Upper lobe of right lung (tissue), 1 donor: ENCODE data around the gene ZBBX. TPM values are rescaled to one million over a fixed set of nuclear protein-coding genes. Genes with fewer than 3 reads are reported as not detected.

Experiments used
- ATAC-seq: fragments of 200-7000 bp; cut with Tn5 transposase; one replicate; pipeline ENCODE4 v1.9.1; 2020; ENCODE audit warnings: mild to moderate bottlenecking, moderate library complexity
- DNase-seq: peaks from one replicate; pipeline ENCODE4 v3.0.0-alpha.2; 2020
- H3K27ac ChIP-seq: fragments of 200-600 bp; one replicate; pipeline ENCODE4 v1.8.0; 2022
- H3K27me3 ChIP-seq: fragments of 200-600 bp; one replicate; pipeline ENCODE4 v1.8.0; 2022; ENCODE audit warnings: mild to moderate bottlenecking
- H3K36me3 ChIP-seq: fragments of 200-600 bp; one replicate; pipeline ENCODE4 v1.8.0; 2022
- H3K4me1 ChIP-seq: fragments of 200-600 bp; one replicate; pipeline ENCODE4 v1.8.0; 2022
- H3K4me3 ChIP-seq: fragments of 200-600 bp; one replicate; pipeline ENCODE4 v1.8.0; 2022; ENCODE audit warnings: mild to moderate bottlenecking
- H3K9me3 ChIP-seq: fragments of 200-600 bp; one replicate; pipeline ENCODE4 v1.8.0; 2022
- intact Hi-C: fragments of 100-400 bp; cut with DNase I; formaldehyde crosslinking; loops from one replicate; pipeline ENCODE4 v1.11.0; 2022
- total RNA-seq: library from RNA; stranded (reverse); fragmentation: NEBNext Ultra II Directional; extraction: Animal tissue kit (Norgen Biotek cat#: 25700); gene quantifications from one replicate; pipeline ENCODE4 v1.2.1, GENCODE V29; 2021
- TF ChIP-seq, protein P1 (sequence below): fragments of 200-600 bp; IDR thresholded peaks from one replicate; pipeline ENCODE4 v1.8.0; 2022; ENCODE audit warnings: antibody characterized with exemption
- donor health status: DM: no; HTN: yes; CAD: no; lungs with severe emphysema.

The ZBBX gene
- total RNA-seq, 1 donor from 2014 or later: not detected

DNA sequence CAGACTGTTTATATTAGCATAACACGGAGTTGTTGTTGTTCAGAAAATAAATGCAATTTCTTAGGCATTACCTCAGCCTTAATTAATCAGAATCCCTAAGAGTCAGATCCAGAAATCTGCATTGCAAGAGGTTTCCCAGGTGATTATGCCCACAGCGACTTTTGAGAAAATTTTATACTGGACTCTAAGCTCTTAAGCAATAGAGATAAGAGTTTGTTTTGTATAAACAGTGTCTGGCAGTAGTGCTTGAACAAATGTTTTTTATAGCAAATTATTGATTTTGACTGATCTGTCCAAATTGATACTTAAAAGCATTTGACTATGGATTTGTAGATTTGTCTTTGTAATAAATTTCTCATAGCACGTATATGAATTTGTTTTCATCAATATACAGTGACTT lies 92.8 kb downstream of the ZBBX start:
- H3K27ac ChIP-seq: no peak overlapping the region
- intact Hi-C loops: no loop called here
- no peaks in the 10 kb centered on the region for H3K9me3 ChIP-seq
- DNase-seq (no peak), ATAC-seq (no peak)
- TF ChIP-seq, protein P1, sequence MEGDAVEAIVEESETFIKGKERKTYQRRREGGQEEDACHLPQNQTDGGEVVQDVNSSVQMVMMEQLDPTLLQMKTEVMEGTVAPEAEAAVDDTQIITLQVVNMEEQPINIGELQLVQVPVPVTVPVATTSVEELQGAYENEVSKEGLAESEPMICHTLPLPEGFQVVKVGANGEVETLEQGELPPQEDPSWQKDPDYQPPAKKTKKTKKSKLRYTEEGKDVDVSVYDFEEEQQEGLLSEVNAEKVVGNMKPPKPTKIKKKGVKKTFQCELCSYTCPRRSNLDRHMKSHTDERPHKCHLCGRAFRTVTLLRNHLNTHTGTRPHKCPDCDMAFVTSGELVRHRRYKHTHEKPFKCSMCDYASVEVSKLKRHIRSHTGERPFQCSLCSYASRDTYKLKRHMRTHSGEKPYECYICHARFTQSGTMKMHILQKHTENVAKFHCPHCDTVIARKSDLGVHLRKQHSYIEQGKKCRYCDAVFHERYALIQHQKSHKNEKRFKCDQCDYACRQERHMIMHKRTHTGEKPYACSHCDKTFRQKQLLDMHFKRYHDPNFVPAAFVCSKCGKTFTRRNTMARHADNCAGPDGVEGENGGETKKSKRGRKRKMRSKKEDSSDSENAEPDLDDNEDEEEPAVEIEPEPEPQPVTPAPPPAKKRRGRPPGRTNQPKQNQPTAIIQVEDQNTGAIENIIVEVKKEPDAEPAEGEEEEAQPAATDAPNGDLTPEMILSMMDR: no peak
- H3K4me1 ChIP-seq: no peaks in the 10 kb centered on the region
- no peaks in the 10 kb centered on the region for H3K36me3 ChIP-seq
- H3K4me3 ChIP-seq: no peak overlapping the region
- H3K27me3 ChIP-seq: no peaks in the 10 kb centered on the region

DNA sequence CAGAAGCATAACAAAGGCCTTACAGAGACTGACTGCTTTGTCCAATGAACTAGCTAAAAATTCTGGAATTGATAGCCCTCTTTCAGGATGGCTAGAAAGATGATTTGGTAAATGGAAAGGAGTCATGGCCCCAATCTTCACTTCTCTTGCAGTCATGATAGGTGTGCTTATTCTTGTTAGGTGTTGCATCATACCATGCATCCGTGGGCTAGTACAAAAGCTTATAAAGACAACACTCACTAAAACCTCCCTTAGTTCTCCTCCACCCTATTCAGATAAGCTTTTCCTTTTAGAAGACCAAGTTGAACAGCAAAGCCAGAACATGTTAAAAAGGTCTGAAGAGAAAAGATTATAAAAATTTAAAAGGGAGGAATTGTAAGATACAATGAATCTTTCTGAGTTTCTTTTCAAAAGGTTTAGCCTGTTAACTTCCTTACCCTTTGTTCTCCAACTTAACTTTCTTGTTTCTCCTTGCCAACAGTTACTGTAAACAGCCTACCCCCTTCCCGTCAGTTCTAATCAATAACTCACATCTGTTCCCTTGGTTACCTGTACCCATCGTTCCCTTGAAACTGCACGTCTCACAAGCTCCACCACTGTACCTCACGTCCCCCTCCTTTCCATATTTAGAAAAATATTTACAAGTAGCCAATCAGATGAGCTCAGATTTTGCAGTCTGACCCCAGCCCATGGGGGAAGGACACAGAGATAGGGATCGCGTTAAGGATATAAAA lies 105.8 kb downstream of the ZBBX start:
- no peaks in the 10 kb centered on the region for H3K27me3 ChIP-seq
- ATAC-seq (no peak), DNase-seq (no peak)
- H3K4me3 ChIP-seq: no peak overlapping the region
- intact Hi-C loops: no loop called here
- H3K27ac ChIP-seq: no peak overlapping the region
- no peaks in the 10 kb centered on the region for H3K36me3 ChIP-seq
- TF ChIP-seq, protein P1: no peak
- H3K4me1 ChIP-seq: no peaks in the 10 kb centered on the region
- H3K9me3 ChIP-seq: no peaks in the 10 kb centered on the region

DNA sequence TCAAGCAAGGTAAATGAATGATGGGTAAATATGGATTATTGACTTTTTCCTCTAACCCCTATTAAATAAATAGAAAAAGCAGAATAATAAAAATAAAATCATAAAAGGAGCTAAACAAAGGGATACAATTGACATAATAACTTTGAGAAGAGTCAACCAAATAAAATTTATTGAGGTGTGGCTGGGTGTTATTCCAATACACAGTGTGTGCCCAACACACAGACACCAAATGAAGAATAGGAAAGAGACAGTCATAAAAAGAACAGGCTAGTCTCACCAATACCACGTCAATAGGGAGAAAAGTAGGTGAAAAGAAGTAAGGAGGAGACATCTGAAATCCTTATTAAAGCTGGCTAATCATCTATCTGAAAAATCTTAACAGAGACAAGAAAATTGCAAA lies 127.1 kb downstream of the ZBBX start:
- no peak for DNase-seq
- H3K27me3 ChIP-seq: no peaks in the 10 kb centered on the region
- no peak for ATAC-seq
- no peak overlapping the region for H3K4me3 ChIP-seq
- intact Hi-C loops: no loop called here
- no peaks in the 10 kb centered on the region for H3K36me3 ChIP-seq
- H3K9me3 ChIP-seq: no peaks in the 10 kb centered on the region
- H3K27ac ChIP-seq: no peak overlapping the region
- H3K4me1 ChIP-seq: no peaks in the 10 kb centered on the region
- TF ChIP-seq, protein P1: no peak

DNA sequence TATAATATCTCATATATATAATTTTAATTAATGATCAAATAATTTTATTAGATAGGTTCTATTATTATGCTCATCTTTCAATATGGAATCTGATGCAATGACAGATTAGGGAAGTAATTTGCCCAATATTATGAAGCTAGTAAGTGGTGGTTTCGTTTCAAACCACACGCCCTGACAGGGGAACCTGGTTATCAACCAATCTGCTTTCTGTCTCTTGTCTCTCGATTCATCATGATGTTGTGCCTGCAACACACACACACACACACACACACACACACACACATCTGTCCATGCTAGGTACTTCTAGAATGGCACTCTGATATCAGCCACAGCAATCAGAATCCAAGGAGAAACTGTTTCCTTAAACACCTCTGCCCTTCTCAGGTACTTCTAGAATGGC lies 128.4 kb downstream of the ZBBX start:
- H3K9me3 ChIP-seq: no peaks in the 10 kb centered on the region

DNA sequence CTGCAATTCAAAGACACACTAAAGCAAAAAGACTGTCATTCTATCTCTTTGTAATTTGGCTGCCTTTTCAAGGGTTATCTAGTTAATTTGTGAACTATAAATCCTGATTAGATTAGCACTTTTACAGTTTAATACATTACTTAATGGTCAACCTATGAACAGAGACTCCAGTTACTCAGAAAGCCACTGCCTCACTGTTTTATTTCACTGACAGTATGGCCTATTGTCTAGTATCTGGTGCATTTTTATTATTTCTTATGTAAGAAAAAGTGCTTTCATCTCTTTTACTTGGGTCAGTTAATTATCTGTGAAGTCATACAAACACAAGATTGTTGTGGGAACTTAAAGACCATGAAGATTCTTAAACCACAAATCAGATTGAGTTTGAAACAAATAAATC lies 133.8 kb downstream of the ZBBX start:
- Histone ChIP-seq H3K27me3 (no peaks in the 10 kb centered on the region), H3K4me1 (no peaks in the 10 kb centered on the region), H3K4me3 (no peak overlapping the region), H3K36me3 (no peaks in the 10 kb centered on the region), H3K27ac (no peak overlapping the region), H3K9me3 (no peaks in the 10 kb centered on the region)
- no peak for DNase-seq
- no peak for ATAC-seq
- intact Hi-C loops: no loop called here
- TF ChIP-seq, protein P1: no peak

More for the DNA sequence above, 128.4 kb downstream of the ZBBX start:
- Histone ChIP-seq H3K27me3 (no peaks in the 10 kb centered on the region), H3K36me3 (no peaks in the 10 kb centered on the region), H3K4me3 (no peak overlapping the region), H3K27ac (no peak overlapping the region), H3K4me1 (no peaks in the 10 kb centered on the region)
- ATAC-seq (no peak), DNase-seq (no peak)
- TF ChIP-seq, protein P1: no peak
- intact Hi-C loops: no loop called here
